Measurements from ENCODE around the gene KBTBD12. TPM values are rescaled to one million over a fixed set of nuclear protein-coding genes. Genes with fewer than 3 reads are reported as not detected.

The KBTBD12 gene
- total RNA-seq, 5 donors from 2014 or later (not counting 1 experiment from before 2014, with no cell fraction given), result not detected

GRCh38 chr3:127915937-127916493 lies 983 bp downstream of the KBTBD12 start:
- peaks cover 0 to 8% (median 6%) of the 10 kb centered on the region in 3 donors for H3K4me1 Mint-ChIP-seq
- H3K27me3 Mint-ChIP-seq, result peaks cover 55 to 57% of the 10 kb centered on the region in 2 donors
- peaks cover 0 to 6% (median 0%) of the 10 kb centered on the region in 3 donors for H3K9me3 Mint-ChIP-seq
- H3K27ac ChIP-seq (ENCODE audit: low read length), result no peak overlapping the region
- POLR2A ChIA-PET, result no interaction called here
- peaks cover 2 to 18% of the 10 kb centered on the region in 2 experiments for H3K27me3 ChIP-seq (replicated peaks in 1 of 2; ENCODE audit: control insufficient read depth in 2 of 2, extremely low read depth in 1 of 2, insufficient read depth in 2 of 2, low read length in 1 of 2)
- no peak for DNase-seq
- H3K27ac Mint-ChIP-seq, result no peak overlapping the region
- no peaks in the 10 kb centered on the region for H3K4me1 ChIP-seq (ENCODE audit: control insufficient read depth in 1 of 2, extremely low read depth in 1 of 2, insufficient read depth in 2 of 2, low read length in 2 of 2)
- no peaks in the 10 kb centered on the region for H3K9me3 ChIP-seq
- peak overlapping the region in 1 of 3 donors; percentile 42 for H3K4me3 Mint-ChIP-seq
- CTCF ChIA-PET, result no interaction called here
- WGBS (ENCODE audit: insufficient coverage), result 95% methylated on average over 6 of the region's 10 CpGs
- no peak for ATAC-seq (replicated peaks in 1 of 4)
- no peaks in the 10 kb centered on the region for H3K36me3 Mint-ChIP-seq
- H3K4me3 ChIP-seq (ENCODE audit: control insufficient read depth in 1 of 2, extremely low read depth in 1 of 2, low read length in 1 of 2), result no peak overlapping the region
- no peaks in the 10 kb centered on the region for H3K36me3 ChIP-seq (ENCODE audit: control insufficient read depth in 2 of 2, extremely low read depth in 1 of 2, insufficient read depth in 1 of 2, low read length in 1 of 2)

GRCh38 chr3:127920738-127921137 lies 5.7 kb downstream of the KBTBD12 start:
- no peak overlapping the region for H3K4me3 ChIP-seq (ENCODE audit: control insufficient read depth in 1 of 2, extremely low read depth in 1 of 2, low read length in 1 of 2)
- H3K36me3 ChIP-seq (ENCODE audit: control insufficient read depth in 2 of 2, extremely low read depth in 1 of 2, insufficient read depth in 1 of 2, low read length in 1 of 2), result no peaks in the 10 kb centered on the region
- H3K27ac ChIP-seq (ENCODE audit: low read length), result no peak overlapping the region
- H3K4me1 ChIP-seq (ENCODE audit: control insufficient read depth in 1 of 2, extremely low read depth in 1 of 2, insufficient read depth in 2 of 2, low read length in 2 of 2), result peaks cover 0 to 7% of the 10 kb centered on the region in 2 experiments
- no peak overlapping the region for H3K4me3 Mint-ChIP-seq
- H3K9me3 Mint-ChIP-seq, result no peaks in the 10 kb centered on the region
- WGBS (ENCODE audit: insufficient coverage), result no CpG with 5 or more reads among the region's 1 CpG
- no peaks in the 10 kb centered on the region for H3K9me3 ChIP-seq
- H3K27ac Mint-ChIP-seq, result no peak overlapping the region
- DNase-seq (no peak), ATAC-seq (replicated peaks in 1 of 4) (no peak)
- H3K4me1 Mint-ChIP-seq, result peaks cover 5 to 10% (median 6%) of the 10 kb centered on the region in 3 donors
- H3K36me3 Mint-ChIP-seq, result no peaks in the 10 kb centered on the region
- peaks cover 20 to 27% of the 10 kb centered on the region in 2 donors for H3K27me3 Mint-ChIP-seq
- ChIA-PET POLR2A (no interaction called here), CTCF (no interaction called here)
- H3K27me3 ChIP-seq (replicated peaks in 1 of 2; ENCODE audit: control insufficient read depth in 2 of 2, extremely low read depth in 1 of 2, insufficient read depth in 2 of 2, low read length in 1 of 2), result peaks cover 0 to 3% of the 10 kb centered on the region in 2 experiments

GRCh38 chr3:127923611-127924010 lies 8.6 kb downstream of the KBTBD12 start:
- CTCF ChIA-PET, result no interaction called here
- H3K36me3 ChIP-seq (ENCODE audit: control insufficient read depth in 2 of 2, extremely low read depth in 1 of 2, insufficient read depth in 1 of 2, low read length in 1 of 2), result no peaks in the 10 kb centered on the region
- no peaks in the 10 kb centered on the region for H3K9me3 ChIP-seq
- DNase-seq, result no peak
- peaks cover 13 to 15% of the 10 kb centered on the region in 2 donors for H3K27me3 Mint-ChIP-seq
- H3K4me3 ChIP-seq (ENCODE audit: control insufficient read depth in 1 of 2, extremely low read depth in 1 of 2, low read length in 1 of 2), result no peak overlapping the region
- H3K4me3 Mint-ChIP-seq, result no peak overlapping the region
- peaks cover 4 to 13% (median 6%) of the 10 kb centered on the region in 3 donors for H3K4me1 Mint-ChIP-seq
- H3K27me3 ChIP-seq (replicated peaks in 1 of 2; ENCODE audit: control insufficient read depth in 2 of 2, extremely low read depth in 1 of 2, insufficient read depth in 2 of 2, low read length in 1 of 2), result no peaks in the 10 kb centered on the region
- peaks cover 0 to 7% of the 10 kb centered on the region in 2 experiments for H3K4me1 ChIP-seq (ENCODE audit: control insufficient read depth in 1 of 2, extremely low read depth in 1 of 2, insufficient read depth in 2 of 2, low read length in 2 of 2)
- POLR2A ChIA-PET, result no interaction called here
- no peaks in the 10 kb centered on the region for H3K36me3 Mint-ChIP-seq
- no peaks in the 10 kb centered on the region for H3K9me3 Mint-ChIP-seq
- ATAC-seq (replicated peaks in 1 of 4), result no peak
- no CpG with 5 or more reads among the region's 4 CpGs for WGBS (ENCODE audit: insufficient coverage)
- no peak overlapping the region for H3K27ac ChIP-seq (ENCODE audit: low read length)
- no peak overlapping the region for H3K27ac Mint-ChIP-seq

- peaks cover 4 to 13% (median 6%) of the 10 kb centered on the region in 3 donors for H3K4me1 Mint-ChIP-seq
- DNase-seq (no peak), ATAC-seq (replicated peaks in 1 of 4) (no peak)
- Histone ChIP-seq H3K27ac (ENCODE audit: low read length) (no peak overlapping the region), H3K9me3 (no peaks in the 10 kb centered on the region), H3K4me1 (ENCODE audit: control insufficient read depth in 1 of 2, extremely low read depth in 1 of 2, insufficient read depth in 2 of 2, low read length in 2 of 2) (peaks cover 0 to 7% of the 10 kb centered on the region in 2 experiments), H3K27me3 (replicated peaks in 1 of 2; ENCODE audit: control insufficient read depth in 2 of 2, extremely low read depth in 1 of 2, insufficient read depth in 2 of 2, low read length in 1 of 2) (no peaks in the 10 kb centered on the region), H3K4me3 (ENCODE audit: control insufficient read depth in 1 of 2, extremely low read depth in 1 of 2, low read length in 1 of 2) (no peak overlapping the region), H3K36me3 (ENCODE audit: control insufficient read depth in 2 of 2, extremely low read depth in 1 of 2, insufficient read depth in 1 of 2, low read length in 1 of 2) (no peaks in the 10 kb centered on the region)
- POLR2A ChIA-PET, result no interaction called here
- no peak overlapping the region for H3K4me3 Mint-ChIP-seq
- peaks cover 9 to 12% of the 10 kb centered on the region in 2 donors for H3K27me3 Mint-ChIP-seq
- CTCF ChIA-PET, result no interaction called here
- no peaks in the 10 kb centered on the region for H3K9me3 Mint-ChIP-seq
- WGBS (ENCODE audit: insufficient coverage), result 0% methylated on average over 1 of the region's 2 CpGs
- no peaks in the 10 kb centered on the region for H3K36me3 Mint-ChIP-seq
- H3K27ac Mint-ChIP-seq, result no peak overlapping the region
Measured at GRCh38 chr3:127925384-127925783, 10.4 kb downstream of the KBTBD12 start.

- Histone ChIP-seq H3K4me1 (ENCODE audit: control insufficient read depth in 1 of 2, extremely low read depth in 1 of 2, insufficient read depth in 2 of 2, low read length in 2 of 2) (peaks cover 0 to 7% of the 10 kb centered on the region in 2 experiments), H3K9me3 (no peaks in the 10 kb centered on the region), H3K4me3 (ENCODE audit: control insufficient read depth in 1 of 2, extremely low read depth in 1 of 2, low read length in 1 of 2) (no peak overlapping the region), H3K27ac (ENCODE audit: low read length) (no peak overlapping the region), H3K36me3 (ENCODE audit: control insufficient read depth in 2 of 2, extremely low read depth in 1 of 2, insufficient read depth in 1 of 2, low read length in 1 of 2) (no peaks in the 10 kb centered on the region), H3K27me3 (replicated peaks in 1 of 2; ENCODE audit: control insufficient read depth in 2 of 2, extremely low read depth in 1 of 2, insufficient read depth in 2 of 2, low read length in 1 of 2) (no peaks in the 10 kb centered on the region)
- no peaks in the 10 kb centered on the region for H3K9me3 Mint-ChIP-seq
- no peak overlapping the region for H3K27ac Mint-ChIP-seq
- H3K4me3 Mint-ChIP-seq, result no peak overlapping the region
- H3K4me1 Mint-ChIP-seq, result peaks cover 4 to 13% (median 6%) of the 10 kb centered on the region in 3 donors
- WGBS (ENCODE audit: insufficient coverage), result no CpG with 5 or more reads among the region's 3 CpGs
- DNase-seq (no peak), ATAC-seq (replicated peaks in 1 of 4) (no peak)
- ChIA-PET POLR2A (no interaction called here), CTCF (no interaction called here)
- H3K36me3 Mint-ChIP-seq, result no peaks in the 10 kb centered on the region
- peaks cover 16 to 19% of the 10 kb centered on the region in 2 donors for H3K27me3 Mint-ChIP-seq
Measured at GRCh38 chr3:127927829-127928604, 13.0 kb downstream of the KBTBD12 start.

GRCh38 chr3:127929818-127930413 lies 14.9 kb downstream of the KBTBD12 start:
- CTCF ChIA-PET, result no interaction called here
- peaks cover 4 to 11% (median 6%) of the 10 kb centered on the region in 3 donors for H3K4me1 Mint-ChIP-seq
- H3K4me3 Mint-ChIP-seq, result no peak overlapping the region
- Histone ChIP-seq H3K9me3 (no peaks in the 10 kb centered on the region), H3K27me3 (replicated peaks in 1 of 2; ENCODE audit: control insufficient read depth in 2 of 2, extremely low read depth in 1 of 2, insufficient read depth in 2 of 2, low read length in 1 of 2) (no peaks in the 10 kb centered on the region), H3K36me3 (ENCODE audit: control insufficient read depth in 2 of 2, extremely low read depth in 1 of 2, insufficient read depth in 1 of 2, low read length in 1 of 2) (no peaks in the 10 kb centered on the region), H3K4me3 (ENCODE audit: control insufficient read depth in 1 of 2, extremely low read depth in 1 of 2, low read length in 1 of 2) (no peak overlapping the region), H3K27ac (ENCODE audit: low read length) (no peak overlapping the region), H3K4me1 (ENCODE audit: control insufficient read depth in 1 of 2, extremely low read depth in 1 of 2, insufficient read depth in 2 of 2, low read length in 2 of 2) (peaks cover 0 to 7% of the 10 kb centered on the region in 2 experiments)
- no peak overlapping the region for H3K27ac Mint-ChIP-seq
- ATAC-seq (replicated peaks in 1 of 4) (no peak), DNase-seq (no peak)
- WGBS (ENCODE audit: insufficient coverage), result 50% methylated on average over 1 of the region's 5 CpGs
- H3K9me3 Mint-ChIP-seq, result no peaks in the 10 kb centered on the region
- H3K27me3 Mint-ChIP-seq, result peaks cover 29 to 31% of the 10 kb centered on the region in 2 donors
- POLR2A ChIA-PET, result no interaction called here
- H3K36me3 Mint-ChIP-seq, result no peaks in the 10 kb centered on the region

Data from T-cell (primary cell).